Sigmoid colon (tissue), 7 donors: ENCODE measurements around the gene AP2A2. TPM values are rescaled to one million over a fixed set of nuclear protein-coding genes. Genes with fewer than 3 reads are reported as not detected.
"Not testable (repeated sequence)": the region's sequence is repeated elsewhere in the genome, so short reads cannot be mapped to it uniquely, and the experiment has no call there.

Source experiments
- DNase-seq: peaks from one replicate; pipeline ENCODE4 v3.0.0-alpha.2; 2019
- H3K27ac ChIP-seq, 4 donors: fragments of 200-600 bp; sonication (generic); one replicate each; pipeline ENCODE4 v1.5.1; 2016 to 2019; ENCODE audit warnings: mild to moderate bottlenecking in 1 of 4
- H3K27me3 ChIP-seq, 3 donors: fragments of 200-600 bp; sonication (generic); one replicate each; pipeline ENCODE4 v1.5.1; 2019; ENCODE audit warnings: mild to moderate bottlenecking in 1 of 3
- H3K36me3 ChIP-seq, 4 donors: fragments of 200-600 bp; sonication (generic); one replicate each; pipeline ENCODE4 v1.5.1; 2016 to 2019
- H3K4me1 ChIP-seq, 4 donors: fragments of 200-600 bp; sonication (generic); one replicate each; pipeline ENCODE4 v1.5.1; 2017 to 2019
- H3K4me3 ChIP-seq, 4 donors: fragments of 200-600 bp; sonication (generic); one replicate each; pipeline ENCODE4 v1.5.1; 2017 to 2019; ENCODE audit warnings: mild to moderate bottlenecking in 2 of 4, moderate library complexity in 1 of 4
- H3K9me3 ChIP-seq, 4 donors: fragments of 200-600 bp in 3 of 4; sonication (generic) in 3 of 4; one replicate each; pipeline versions ENCODE4 v1.5.1 to v1.6.1; 2013 to 2019
- EP300 ChIP-seq, 4 donors: sonication (generic); formaldehyde crosslinking; IDR thresholded peaks; one replicate each; pipeline ENCODE4 v1.6.1; 2017; ENCODE audit warnings: antibody characterized with exemption in 4 of 4
- POLR2A ChIP-seq, 2 donors: fragments of 450-650 bp; IDR thresholded peaks; one replicate each; pipeline ENCODE4 v1.6.1; 2016; ENCODE audit warnings: antibody characterized with exemption in 2 of 2, mild to moderate bottlenecking in 2 of 2, moderate library complexity in 2 of 2
- POLR2AphosphoS5 ChIP-seq, 4 donors: sonication (generic); formaldehyde crosslinking; IDR thresholded peaks; one replicate each; pipeline ENCODE4 v1.6.1; 2017; ENCODE audit warnings: antibody characterized with exemption in 4 of 4
- WGBS, 2 donors: extraction: QIAGEN DNeasy Blood & Tissue Kit; methylation state at CpG; one replicate each; pipeline ENCODE4 v1.1.7; 2013; 5-methylcytosine and 5-hydroxymethylcytosine counted together
- intact Hi-C: fragments of 100-400 bp; cut with DNase I; formaldehyde crosslinking; loops from one replicate; pipeline ENCODE4 v1.15.1; 2023
- polyA plus RNA-seq, 3 donors: library from polyadenylated mRNA; stranded (reverse); fragments of 200-250 nt; gene quantifications; one replicate each; pipeline ENCODE4 v1.2.3, GENCODE V29; 2013
- total RNA-seq, 4 donors: library from RNA; depleted of rRNA; stranded (reverse); fragments of >200 nt; gene quantifications; one replicate each; pipeline ENCODE4 v1.1.0, GENCODE V29; 2016
- TF ChIP-seq, protein P1 (sequence below), 4 experiments: fragments of 450-650 bp in 3 of 4; fragments of 200-600 bp in 1 of 4; IDR thresholded peaks; one replicate each; pipeline ENCODE4 v1.5.1; 2016 to 2019; ENCODE audit warnings: antibody characterized with exemption in 4 of 4, mild to moderate bottlenecking in 3 of 4, moderate library complexity in 2 of 4
- donor health status: healthy with polysubstance abuse.
- donor health status: Bipolar disorder and iron deficiency.
- donor health status: healthy.

AP2A2 gene
- total and polyA plus RNA-seq, 7 donors, result 21.0 to 78.4 (median 47.0) TPM

- H3K9me3 ChIP-seq, result no peaks in the 10 kb centered on the region
- intact Hi-C loops, result no loop called here
- H3K36me3 ChIP-seq, result peaks cover 7 to 54% (median 28%) of the 10 kb centered on the region in 4 donors
- H3K4me3 ChIP-seq, result no peak overlapping the region
- no peaks in the 10 kb centered on the region for H3K27me3 ChIP-seq
- no peak for DNase-seq
- TF ChIP-seq, protein P1, sequence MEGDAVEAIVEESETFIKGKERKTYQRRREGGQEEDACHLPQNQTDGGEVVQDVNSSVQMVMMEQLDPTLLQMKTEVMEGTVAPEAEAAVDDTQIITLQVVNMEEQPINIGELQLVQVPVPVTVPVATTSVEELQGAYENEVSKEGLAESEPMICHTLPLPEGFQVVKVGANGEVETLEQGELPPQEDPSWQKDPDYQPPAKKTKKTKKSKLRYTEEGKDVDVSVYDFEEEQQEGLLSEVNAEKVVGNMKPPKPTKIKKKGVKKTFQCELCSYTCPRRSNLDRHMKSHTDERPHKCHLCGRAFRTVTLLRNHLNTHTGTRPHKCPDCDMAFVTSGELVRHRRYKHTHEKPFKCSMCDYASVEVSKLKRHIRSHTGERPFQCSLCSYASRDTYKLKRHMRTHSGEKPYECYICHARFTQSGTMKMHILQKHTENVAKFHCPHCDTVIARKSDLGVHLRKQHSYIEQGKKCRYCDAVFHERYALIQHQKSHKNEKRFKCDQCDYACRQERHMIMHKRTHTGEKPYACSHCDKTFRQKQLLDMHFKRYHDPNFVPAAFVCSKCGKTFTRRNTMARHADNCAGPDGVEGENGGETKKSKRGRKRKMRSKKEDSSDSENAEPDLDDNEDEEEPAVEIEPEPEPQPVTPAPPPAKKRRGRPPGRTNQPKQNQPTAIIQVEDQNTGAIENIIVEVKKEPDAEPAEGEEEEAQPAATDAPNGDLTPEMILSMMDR (IDR thresholded peaks at IDR 0.05), result no peak
- TF ChIP-seq POLR2A (IDR thresholded peaks at IDR 0.05), result no peak
- no peak for TF ChIP-seq POLR2AphosphoS5 (IDR thresholded peaks at IDR 0.05)
- TF ChIP-seq EP300 (IDR thresholded peaks at IDR 0.05), result no peak
- H3K27ac ChIP-seq, result no peak overlapping the region
- 88 to 94% methylated on average over 10 of the region's 10 CpGs for WGBS, 2 donors
- H3K4me1 ChIP-seq, result peaks cover 0 to 18% (median 5%) of the 10 kb centered on the region in 4 donors
Observed at GRCh38 chr11:959608-960007, 33.9 kb downstream of the AP2A2 start.

- H3K4me1 ChIP-seq, result peaks cover 0 to 15% (median 6%) of the 10 kb centered on the region in 4 donors
- H3K27me3 ChIP-seq, H3K4me3 ChIP-seq, H3K9me3 ChIP-seq, intact Hi-C loops, H3K27ac ChIP-seq, DNase-seq: not testable (repeated sequence)
- H3K36me3 ChIP-seq, result peaks cover 7 to 55% (median 30%) of the 10 kb centered on the region in 4 donors
- WGBS, 2 donors, result 90 to 95% methylated on average over 18 of the region's 18 CpGs
Observed at GRCh38 chr11:961310-961920, 35.7 kb downstream of the AP2A2 start.

DNA sequence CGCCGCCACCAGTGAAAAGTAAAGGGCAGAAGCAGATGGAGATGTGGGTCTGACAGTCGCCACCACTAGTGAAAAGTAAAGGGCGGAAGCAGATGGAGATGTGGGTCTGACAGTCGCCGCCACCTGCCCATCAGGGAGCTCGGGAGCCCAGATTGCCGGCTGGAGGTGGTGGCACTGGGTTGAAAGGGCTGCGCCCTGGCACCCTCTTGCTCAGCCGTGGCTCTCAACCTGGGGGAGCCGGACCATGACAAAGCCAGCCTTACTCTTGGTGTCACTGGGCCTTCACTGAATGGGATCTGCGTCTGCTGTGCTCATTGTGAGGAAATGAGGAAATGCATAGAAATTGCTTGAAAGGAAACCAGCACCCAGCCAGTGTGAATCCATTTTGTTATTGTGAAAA, 36.3 kb downstream of the AP2A2 start:
- TF ChIP-seq EP300 (IDR thresholded peaks at IDR 0.05) (no peak), POLR2AphosphoS5 (IDR thresholded peaks at IDR 0.05) (no peak), POLR2A (IDR thresholded peaks at IDR 0.05) (no peak)
- TF ChIP-seq, protein P1 (IDR thresholded peaks at IDR 0.05), result no peak
- Histone ChIP-seq H3K27ac (no peak overlapping the region), H3K9me3 (no peaks in the 10 kb centered on the region), H3K4me3 (no peak overlapping the region), H3K27me3 (no peaks in the 10 kb centered on the region), H3K36me3 (peaks cover 7 to 55% (median 30%) of the 10 kb centered on the region in 4 donors), H3K4me1 (peaks cover 0 to 20% (median 11%) of the 10 kb centered on the region in 4 donors)
- intact Hi-C loops, result no loop called here
- DNase-seq, result no peak
- 92 to 95% methylated on average over 12 of the region's 12 CpGs for WGBS, 2 donors

DNA sequence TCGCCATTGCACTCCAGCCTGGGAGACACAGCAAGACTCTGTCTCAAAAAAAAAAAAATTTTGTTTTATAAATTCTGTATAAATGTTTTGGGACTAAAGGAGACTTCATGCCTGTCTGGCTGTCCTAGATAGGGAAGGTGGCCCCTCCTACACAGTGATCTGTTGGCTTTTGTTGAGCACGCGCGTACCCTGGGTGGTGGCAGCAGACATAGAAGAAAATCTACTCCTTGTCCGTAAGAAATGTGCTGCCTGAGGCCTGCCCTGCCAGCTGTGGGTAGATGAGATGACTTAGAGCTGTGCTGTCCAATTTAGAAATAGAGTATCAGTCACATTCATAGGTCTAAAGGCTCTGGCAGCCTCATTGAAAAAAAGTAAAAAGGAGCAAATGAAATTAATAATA, 37.0 kb downstream of the AP2A2 start:
- Histone ChIP-seq H3K27ac (no peak overlapping the region), H3K4me3 (no peak overlapping the region), H3K36me3 (peaks cover 7 to 55% (median 30%) of the 10 kb centered on the region in 4 donors), H3K9me3 (no peaks in the 10 kb centered on the region), H3K4me1 (peaks cover 0 to 13% (median 10%) of the 10 kb centered on the region in 4 donors), H3K27me3 (no peaks in the 10 kb centered on the region)
- no peak for DNase-seq
- TF ChIP-seq POLR2AphosphoS5 (IDR thresholded peaks at IDR 0.05) (no peak), POLR2A (IDR thresholded peaks at IDR 0.05) (no peak), EP300 (IDR thresholded peaks at IDR 0.05) (no peak)
- TF ChIP-seq, protein P1 (IDR thresholded peaks at IDR 0.05), result no peak
- intact Hi-C loops, result no loop called here
- 98% methylated on average over 5 of the region's 5 CpGs for WGBS, 2 donors

DNA sequence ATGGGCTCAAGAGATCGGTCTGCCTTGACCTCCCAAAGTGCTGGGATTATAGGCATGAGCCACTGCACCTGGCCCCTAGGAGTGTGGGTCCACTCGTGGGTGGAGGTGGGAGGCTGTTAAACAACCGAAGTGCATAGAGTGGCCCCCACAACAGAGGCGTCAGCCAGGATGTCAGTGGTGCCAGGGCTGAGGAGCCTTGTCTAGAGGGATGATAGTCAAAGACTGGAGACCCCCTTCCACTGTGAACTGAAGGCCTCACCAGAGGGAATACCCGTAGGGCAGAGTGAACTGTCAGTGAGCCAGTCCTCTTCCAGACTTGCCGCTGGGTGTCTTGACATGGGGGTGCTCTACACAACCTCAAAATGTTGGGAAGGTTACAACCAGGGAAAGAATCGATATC, 38.2 kb downstream of the AP2A2 start:
- no peak for DNase-seq
- 97 to 99% methylated on average over 7 of the region's 7 CpGs for WGBS, 2 donors
- intact Hi-C loops, result no loop called here
- Histone ChIP-seq H3K4me3 (no peak overlapping the region), H3K9me3 (no peaks in the 10 kb centered on the region), H3K27me3 (no peaks in the 10 kb centered on the region), H3K27ac (no peak overlapping the region), H3K36me3 (peaks cover 7 to 55% (median 30%) of the 10 kb centered on the region in 4 donors), H3K4me1 (peaks cover 0 to 11% (median 9%) of the 10 kb centered on the region in 4 donors)
- TF ChIP-seq EP300 (IDR thresholded peaks at IDR 0.05) (no peak), POLR2A (IDR thresholded peaks at IDR 0.05) (no peak), POLR2AphosphoS5 (IDR thresholded peaks at IDR 0.05) (no peak)
- TF ChIP-seq, protein P1 (IDR thresholded peaks at IDR 0.05), result no peak
